ENCODE measurements around the gene CPPED1.

- TF ChIP-seq CTCF (IDR thresholded peaks at IDR 0.05; ENCODE audit: low read depth, low read length) (no peak), POLR2A (IDR thresholded peaks at IDR 0.05; ENCODE audit: extremely low read depth, insufficient read length) (no peak), MYC (IDR thresholded peaks at IDR 0.05; ENCODE audit: low read depth, low read length) (no peak), MAX (IDR thresholded peaks at IDR 0.05; ENCODE audit: low read depth, low read length) (no peak)
Measured at GRCh38 chr16:12739738-12740137, 63.9 kb downstream of the CPPED1 start.
